ENCODE data around the gene ELOVL5. TPM values are rescaled to one million over a fixed set of nuclear protein-coding genes. Genes with fewer than 3 reads are reported as not detected.
A peak's percentile ranks its signal among the peaks of the same experiment; 100 is the strongest.
"Not testable (repeated sequence)": the region's sequence is repeated elsewhere in the genome, so short reads cannot be mapped to it uniquely, and the experiment has no call there.

ELOVL5 gene
- total RNA-seq, 1 donor from 2014 or later: 39.5 TPM

GRCh38 chr6:53359095-53359842, 10.5 kb upstream of the ELOVL5 start:
- peak; percentile 98 for DNase-seq

GRCh38 chr6:53358440-53359094, 9.8 kb upstream of the ELOVL5 start:
- DNase-seq: no peak

- no peak for DNase-seq
Measured at GRCh38 chr6:53357576-53358360, 9.0 kb upstream of the ELOVL5 start.

- no peak for DNase-seq
Measured at GRCh38 chr6:53353624-53354023, 4.9 kb upstream of the ELOVL5 start.

GRCh38 chr6:53352360-53352759, 3.6 kb upstream of the ELOVL5 start:
- no peak for DNase-seq

- no peak for DNase-seq
Measured at GRCh38 chr6:53349209-53349693, 501 bp upstream of the ELOVL5 start.

- DNase-seq: peak; percentile 83
Measured at GRCh38 chr6:53347921-53348370, 804 bp downstream of the ELOVL5 start.

- DNase-seq: peak; percentile 57
Measured at GRCh38 chr6:53347250-53347920, 1.4 kb downstream of the ELOVL5 start.

GRCh38 chr6:53346049-53346448, 2.7 kb downstream of the ELOVL5 start:
- not testable (repeated sequence) for DNase-seq

GRCh38 chr6:53344969-53345368, 3.8 kb downstream of the ELOVL5 start:
- DNase-seq: no peak

GRCh38 chr6:53343092-53343491, 5.7 kb downstream of the ELOVL5 start:
- DNase-seq: no peak

GRCh38 chr6:53342217-53342616, 6.5 kb downstream of the ELOVL5 start:
- no peak for DNase-seq

- DNase-seq: no peak
Measured at GRCh38 chr6:53340536-53340935, 8.2 kb downstream of the ELOVL5 start.

- DNase-seq: no peak
Measured at GRCh38 chr6:53339424-53339823, 9.3 kb downstream of the ELOVL5 start.

- DNase-seq: no peak
Measured at GRCh38 chr6:53338304-53338703, 10.4 kb downstream of the ELOVL5 start.

- DNase-seq: no peak
Measured at GRCh38 chr6:53336070-53336469, 12.7 kb downstream of the ELOVL5 start.

GRCh38 chr6:53335224-53335994, 13.3 kb downstream of the ELOVL5 start:
- DNase-seq: no peak

GRCh38 chr6:53333439-53334408, 15.0 kb downstream of the ELOVL5 start:
- DNase-seq: no peak

- no peak for DNase-seq
Measured at GRCh38 chr6:53331678-53332077, 17.1 kb downstream of the ELOVL5 start.

- DNase-seq: no peak
Measured at GRCh38 chr6:53330137-53330536, 18.6 kb downstream of the ELOVL5 start.

Data from tongue (tissue), 2 donors.